Kidney capillary endothelial cell (primary cell): ENCODE results near the gene GRID1.
"Not testable (repeated sequence)": the region's sequence is repeated elsewhere in the genome, so short reads cannot be mapped to it uniquely, and the experiment has no call there.

Source experiments
- DNase-seq: peaks from one replicate; pipeline ENCODE4 v3.0.0-alpha.2; 2018; ENCODE audit warnings: low spot score

GRID1 gene

DNA sequence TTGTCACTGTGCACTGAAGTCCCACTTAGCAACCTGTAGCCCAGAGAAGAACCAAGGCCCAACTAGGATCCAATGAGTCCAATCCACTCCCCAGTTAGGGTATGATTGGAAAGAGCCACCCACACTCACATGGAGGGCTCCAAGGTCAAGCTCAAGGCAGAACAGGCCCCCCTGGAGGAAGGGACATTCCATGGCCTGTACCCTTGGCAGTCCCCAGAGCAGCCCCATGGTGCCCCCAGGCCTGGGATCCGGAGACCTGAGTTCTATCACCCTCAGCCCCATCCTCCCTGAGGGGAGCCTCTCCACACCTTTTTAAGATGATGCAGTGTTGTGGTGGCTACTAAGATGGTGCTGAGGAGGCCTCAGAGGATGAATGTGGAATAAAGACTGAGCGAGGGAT is 231.4 kb downstream of the GRID1 start:
- DNase-seq = no peak

DNA sequence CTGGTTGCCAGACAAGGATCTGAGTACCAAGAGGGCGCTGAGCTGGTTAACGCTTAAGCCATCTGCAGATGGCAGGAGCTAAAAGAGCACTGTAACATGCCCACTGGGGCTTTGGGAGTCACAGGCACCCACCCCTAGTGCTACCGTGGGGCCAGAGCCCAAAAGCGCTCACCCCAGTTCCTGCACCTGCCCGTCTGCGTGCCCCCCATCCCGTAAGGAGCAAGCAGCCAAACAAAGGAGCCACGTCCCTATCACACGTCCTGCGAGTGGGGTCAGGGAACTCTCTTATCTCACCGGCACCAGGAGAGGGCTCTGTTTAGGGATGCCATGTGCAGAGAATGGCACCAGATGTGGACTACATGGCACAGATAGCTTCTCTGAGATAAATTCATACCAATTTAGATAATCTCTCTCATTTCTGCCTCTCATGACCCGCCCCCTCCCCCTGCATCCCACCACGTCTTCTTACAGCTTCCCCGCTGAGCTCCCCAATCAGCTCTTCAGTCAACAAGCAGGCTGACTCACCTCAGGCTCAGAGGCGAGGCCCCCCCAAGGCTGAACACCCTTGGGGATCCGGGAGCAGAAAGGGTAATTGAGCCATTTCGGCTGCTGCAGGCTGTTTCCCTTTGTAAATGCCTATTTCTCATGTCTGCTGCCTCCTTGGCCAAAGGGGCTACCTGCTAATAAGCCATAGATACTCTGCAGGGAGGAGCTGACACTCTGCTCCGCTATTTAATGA is 235.7 kb downstream of the GRID1 start:
- no peak for DNase-seq

DNA sequence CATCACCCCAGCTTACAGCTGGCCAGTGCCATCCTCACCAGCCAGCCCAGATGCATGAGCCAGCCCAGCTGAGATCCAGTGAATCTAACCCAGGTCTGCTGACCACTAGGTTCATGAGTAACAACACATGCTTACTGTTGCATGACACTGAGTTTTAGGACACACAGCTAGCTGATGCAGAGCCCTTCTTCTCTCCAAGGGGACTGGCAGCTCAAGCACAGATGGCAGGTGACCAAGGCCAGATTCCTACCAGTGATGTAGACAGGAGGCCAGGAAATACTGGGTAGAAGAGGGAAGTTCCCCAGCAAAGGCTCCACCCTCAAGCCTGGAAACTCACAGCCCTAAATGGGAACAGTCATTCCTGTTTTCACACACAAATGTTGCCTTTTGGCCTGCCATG is 236.6 kb downstream of the GRID1 start:
- no peak for DNase-seq

DNA sequence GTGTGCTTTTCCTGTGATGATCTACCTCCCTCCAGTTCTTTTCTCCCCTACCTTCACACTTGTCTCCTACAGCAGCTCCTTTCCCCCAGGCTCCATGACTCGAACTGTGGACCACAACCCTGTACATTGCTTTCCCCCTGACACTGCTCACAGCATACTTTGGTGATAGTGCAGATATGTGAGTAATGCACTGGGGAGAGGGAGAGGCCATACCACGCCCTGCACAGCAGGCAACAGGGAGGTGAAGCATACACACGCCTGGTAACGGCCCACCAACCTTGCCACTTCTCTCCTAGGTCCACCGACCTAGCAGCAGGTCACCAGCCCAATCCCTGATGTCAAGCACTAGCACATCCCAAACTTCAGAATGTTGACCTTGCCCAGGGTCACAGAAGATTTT is 238.2 kb downstream of the GRID1 start:
- DNase-seq = no peak

DNA sequence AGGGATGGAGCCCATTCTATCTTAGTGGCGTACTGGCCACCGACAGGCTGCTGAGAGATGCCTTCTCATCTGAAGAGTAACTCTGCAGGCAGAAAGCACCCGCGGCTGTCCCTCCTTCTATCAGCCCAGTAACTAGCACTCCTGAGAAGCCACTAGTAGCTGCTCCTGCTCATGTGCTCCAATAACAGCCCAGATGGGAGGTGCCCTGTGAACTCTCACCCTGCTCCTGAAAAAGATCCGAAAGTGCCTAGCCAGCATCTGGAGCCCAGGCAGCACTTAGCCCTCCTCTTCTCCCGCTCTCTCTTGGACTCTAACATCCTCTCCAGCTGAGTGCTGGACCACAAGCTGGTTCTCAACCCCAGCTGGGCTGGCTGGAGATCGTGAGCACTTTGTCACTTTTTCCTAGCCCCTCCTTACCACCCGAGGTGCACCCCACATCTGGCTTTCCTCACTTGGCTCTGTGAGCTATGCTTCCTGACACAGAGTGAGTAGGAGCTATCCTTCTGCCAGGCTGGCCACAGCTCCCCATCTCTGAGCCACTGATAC is 239.2 kb downstream of the GRID1 start:
- no peak for DNase-seq

DNA sequence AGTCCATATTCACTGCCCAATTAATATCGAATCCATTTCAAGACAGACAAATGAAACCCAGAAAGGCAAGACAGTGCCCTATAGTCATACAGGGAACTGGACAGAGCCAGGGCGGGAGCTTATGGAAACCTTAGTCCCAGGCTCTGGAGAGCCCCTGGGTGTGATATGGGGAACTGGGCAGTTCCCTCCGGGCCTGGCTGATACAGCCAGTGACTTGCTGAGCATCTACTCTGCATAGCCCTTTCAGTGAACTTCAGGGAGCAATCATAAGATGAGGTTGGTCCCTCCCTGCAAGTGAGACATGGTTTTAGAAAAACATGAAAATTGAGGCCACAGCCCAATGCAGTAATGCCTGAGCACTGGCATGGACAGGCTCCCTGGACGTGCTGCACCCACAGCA is 241.9 kb downstream of the GRID1 start:
- DNase-seq = no peak

DNA sequence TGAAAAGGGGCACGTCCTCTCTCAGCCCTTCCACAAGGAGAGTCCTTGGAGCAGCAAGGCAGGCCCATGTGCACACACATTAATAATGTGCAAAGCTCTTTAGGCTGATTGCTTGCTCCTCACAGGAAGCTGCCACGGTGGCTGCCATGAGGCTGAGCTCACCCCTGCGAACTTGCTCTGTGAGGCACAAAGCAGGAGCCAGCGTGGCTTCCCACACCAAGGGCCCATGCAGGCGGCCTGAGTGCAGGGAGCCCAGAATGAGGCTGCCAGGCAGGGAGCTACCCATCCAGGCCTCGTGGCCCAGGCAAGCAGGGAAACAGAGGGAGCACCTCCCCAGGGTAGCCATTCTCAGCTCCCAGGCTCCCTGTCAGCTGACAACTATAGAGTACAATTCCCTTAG is 242.9 kb downstream of the GRID1 start:
- DNase-seq = no peak

DNA sequence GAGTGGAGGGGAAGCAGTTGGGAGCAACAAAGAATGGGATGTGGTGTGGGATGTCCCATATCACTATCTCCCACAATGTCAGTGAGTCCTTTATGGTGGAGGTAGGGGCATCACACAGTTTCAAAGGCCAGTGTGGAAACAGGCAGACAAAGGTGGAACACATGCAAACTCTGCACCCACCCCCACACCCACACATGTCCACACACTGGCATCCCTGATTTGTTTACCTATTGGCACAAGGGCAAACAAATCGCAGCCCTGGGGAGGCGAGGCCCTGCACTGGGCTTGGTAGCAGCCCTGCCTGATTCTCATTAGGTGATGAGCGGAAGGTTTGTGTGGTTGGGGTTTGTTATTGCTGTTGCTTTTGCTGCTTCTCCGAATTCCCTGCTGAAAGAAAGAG is 243.3 kb downstream of the GRID1 start:
- DNase-seq = no peak

DNA sequence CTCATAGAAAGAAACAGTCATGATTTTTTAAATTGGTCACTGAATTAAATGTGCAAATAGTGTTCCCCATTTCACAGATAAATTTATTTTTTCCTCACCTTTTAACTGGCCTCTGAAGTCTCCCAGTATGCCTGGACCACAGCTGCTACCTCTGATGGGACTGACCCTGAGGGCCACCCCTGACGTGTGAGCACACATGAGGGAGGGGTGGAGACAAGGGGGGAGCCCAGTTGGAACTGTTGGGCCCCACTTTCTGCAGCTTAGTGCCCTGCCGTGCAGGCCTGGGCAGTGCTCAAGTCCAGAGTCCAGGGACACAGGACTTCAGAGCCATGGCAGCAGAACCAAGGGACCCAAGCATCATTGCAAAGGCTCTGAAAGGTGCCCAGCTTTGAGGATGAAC is 243.9 kb downstream of the GRID1 start:
- DNase-seq = no peak

DNA sequence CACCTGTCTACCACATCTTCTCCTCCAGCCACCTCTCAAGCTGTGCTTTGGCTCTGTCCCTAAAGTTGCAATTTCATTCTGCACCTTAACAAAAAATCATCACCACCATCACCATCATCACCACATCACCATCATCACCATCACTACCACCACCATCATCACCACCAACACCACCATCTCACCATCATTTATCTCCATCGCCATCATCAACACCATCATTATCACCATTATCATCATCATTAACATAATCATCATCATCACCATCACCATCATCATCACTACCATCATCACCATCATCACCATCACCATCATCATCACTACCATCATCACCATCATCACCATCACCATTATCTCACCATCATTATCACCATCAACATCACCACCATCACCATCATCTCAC is 245.4 kb downstream of the GRID1 start:
- DNase-seq = no peak

DNA sequence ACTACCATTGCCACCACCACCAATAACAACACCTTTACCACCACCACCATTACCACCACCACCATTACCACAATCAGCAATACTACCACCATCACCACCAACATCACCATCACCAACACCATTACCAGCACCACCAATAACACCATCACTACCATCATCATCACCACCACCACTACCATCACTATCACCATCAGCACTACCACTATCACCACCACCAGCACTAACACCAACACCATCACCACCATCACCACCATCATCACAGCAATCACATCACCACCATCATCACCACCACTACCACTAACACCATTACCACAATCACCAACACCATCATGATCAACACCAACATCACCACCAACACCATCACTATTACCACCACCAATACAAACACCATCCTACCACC is 249.5 kb downstream of the GRID1 start:
- no peak for DNase-seq

DNA sequence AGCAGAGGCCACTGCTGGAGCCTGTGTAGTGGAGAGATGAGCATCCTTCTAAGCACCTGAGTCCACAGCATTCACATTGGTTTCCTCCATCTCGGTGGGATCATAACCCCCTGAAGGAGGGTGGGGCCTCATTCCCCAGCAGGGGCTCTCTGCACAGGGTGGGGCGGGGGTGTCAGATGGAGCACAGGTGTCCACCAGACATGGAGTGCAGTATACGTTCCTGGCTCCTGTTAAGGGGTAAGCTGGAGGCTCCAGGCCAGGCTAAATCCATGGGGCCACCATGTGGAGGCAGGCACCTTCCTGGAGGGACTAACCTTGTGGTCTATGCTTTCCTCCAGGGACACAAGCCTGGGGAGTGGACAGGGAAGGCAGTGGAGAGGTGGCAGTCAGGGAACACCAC is 252.6 kb downstream of the GRID1 start:
- DNase-seq = no peak

DNA sequence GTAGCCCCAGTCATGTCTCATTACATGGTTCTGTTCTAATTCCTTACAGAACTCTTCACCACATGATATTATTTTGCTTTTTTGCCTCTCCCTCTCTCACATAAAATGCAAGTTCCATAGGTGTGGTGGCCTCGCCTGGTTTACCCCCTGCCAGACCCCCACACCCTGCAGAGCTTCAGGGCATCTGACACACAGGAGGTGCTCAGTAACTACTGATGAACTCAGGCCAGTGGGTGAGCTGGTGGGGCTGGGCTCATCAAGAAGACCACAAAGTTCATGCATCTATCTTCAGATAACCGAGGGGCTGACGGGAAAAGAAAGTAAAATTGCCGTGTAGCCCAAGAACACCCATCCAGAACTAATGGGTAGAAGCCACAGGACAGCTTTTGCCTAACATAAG is 253.1 kb downstream of the GRID1 start:
- DNase-seq = no peak

DNA sequence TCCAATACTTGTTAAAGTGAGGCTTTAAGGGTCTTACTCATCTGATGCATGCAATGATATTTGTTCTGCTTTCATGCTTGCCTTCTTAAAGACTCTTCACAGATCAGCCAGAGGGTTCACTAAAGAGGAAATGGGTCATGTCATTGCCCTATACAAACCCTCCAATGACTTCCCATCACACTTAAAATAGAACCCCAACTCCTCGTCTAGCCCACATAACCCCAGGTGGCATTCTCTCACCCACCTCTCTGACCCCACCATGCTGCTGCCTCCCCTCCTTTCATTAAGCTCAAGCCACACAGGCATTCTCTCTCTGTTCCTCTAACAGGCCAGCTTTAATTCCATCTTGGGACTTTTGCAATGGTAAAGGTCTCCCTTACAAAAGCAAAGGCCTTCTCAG is 253.6 kb downstream of the GRID1 start:
- DNase-seq = no peak

DNA sequence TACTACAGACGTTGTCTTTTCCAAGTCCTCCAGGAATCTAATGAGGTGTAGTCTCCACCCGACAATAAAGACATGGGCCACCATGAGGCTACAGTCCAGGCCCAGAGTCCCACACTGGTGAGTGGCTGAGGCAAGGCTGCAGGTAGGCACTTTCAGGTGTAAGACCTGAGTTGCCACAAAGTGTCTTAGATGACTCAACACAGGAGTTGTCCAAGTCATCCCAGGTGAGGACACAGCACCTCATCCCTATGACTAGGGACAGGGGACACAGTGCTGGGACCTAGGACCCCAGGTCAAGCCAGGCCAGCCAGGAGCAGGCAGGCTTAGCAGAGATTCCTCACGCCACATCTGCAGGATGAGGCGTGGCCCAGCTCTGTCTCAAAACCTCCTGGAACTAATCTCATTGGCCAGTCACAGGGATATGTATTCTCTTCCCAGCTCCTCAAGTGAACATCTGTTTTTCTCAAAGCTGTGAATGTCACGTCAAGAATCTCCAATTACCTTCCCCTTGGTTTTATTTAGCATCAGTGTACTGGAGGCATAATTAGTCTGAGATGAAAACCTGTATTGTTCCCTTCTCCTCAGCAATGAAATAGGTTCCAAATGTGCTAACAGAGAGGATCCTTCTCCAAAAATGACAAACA is 254.6 kb downstream of the GRID1 start:
- DNase-seq = no peak

DNA sequence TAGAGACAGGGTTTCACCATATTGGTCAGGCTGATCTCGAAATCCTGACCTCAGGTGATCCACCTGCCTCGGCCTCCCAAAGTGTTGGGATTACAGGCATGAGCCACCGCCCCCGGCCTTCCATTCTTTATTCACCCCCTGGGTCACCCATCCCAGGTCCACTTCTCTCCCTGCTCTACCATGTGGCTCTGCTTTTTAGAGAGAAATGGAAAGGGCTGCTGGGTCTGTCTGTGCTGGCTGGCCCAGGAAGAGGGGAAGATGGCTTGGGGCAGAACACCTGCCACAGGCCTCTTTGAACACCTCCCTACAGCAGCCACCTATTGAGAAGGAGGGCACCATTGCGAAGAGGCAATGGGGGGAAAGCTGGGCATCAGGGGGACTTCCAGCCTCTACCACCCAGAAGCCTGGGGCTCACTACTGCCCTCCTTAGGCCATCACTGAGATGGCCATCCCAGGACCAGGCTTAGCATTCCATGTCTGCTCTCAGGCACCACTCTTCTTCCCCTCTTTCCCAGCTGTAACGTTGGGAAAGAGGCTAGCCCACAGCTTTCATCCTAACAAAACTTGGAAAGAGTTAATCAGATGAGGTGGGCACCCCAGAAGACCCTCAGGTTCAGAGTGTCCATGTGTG is 256.3 kb downstream of the GRID1 start:
- DNase-seq = no peak

DNA sequence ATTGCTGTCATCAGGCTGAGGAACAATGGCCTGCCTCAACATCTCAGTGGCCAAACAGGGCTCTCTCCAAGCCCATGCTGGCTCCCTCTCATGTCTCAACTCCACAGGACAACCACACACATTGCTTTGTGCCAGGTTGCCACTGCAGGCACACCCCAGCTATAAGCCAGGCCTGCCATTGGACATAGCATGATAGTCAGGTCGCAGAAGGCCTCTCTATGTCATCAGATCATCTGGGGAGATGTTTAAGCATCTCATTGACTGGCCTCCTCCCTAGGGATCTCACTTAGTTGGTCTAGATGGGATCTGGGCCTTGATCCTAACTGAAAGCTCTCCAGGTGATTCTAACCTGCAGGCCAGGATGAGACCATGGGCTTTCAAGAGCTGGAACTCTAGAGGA is 257.2 kb downstream of the GRID1 start:
- no peak for DNase-seq

DNA sequence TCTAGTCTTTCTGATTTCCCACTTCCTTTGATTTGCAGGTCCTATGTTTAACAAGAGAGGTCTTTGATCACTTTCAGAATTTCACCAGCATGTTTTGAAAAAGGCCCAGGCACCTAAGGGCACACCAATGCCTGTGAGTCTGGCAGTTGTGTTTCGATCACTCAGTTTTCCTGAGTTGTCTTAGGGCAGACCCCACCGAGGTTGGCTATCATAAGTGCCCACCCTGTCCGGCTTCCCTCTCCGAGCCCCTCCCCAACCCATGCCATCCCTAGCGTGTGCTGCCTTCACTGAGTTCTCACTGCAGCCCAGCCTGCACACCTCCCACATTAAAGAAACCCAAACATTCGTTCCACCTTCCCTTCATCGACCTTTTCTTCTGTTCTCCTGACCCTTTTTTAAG is 257.9 kb downstream of the GRID1 start:
- DNase-seq = no peak

DNA sequence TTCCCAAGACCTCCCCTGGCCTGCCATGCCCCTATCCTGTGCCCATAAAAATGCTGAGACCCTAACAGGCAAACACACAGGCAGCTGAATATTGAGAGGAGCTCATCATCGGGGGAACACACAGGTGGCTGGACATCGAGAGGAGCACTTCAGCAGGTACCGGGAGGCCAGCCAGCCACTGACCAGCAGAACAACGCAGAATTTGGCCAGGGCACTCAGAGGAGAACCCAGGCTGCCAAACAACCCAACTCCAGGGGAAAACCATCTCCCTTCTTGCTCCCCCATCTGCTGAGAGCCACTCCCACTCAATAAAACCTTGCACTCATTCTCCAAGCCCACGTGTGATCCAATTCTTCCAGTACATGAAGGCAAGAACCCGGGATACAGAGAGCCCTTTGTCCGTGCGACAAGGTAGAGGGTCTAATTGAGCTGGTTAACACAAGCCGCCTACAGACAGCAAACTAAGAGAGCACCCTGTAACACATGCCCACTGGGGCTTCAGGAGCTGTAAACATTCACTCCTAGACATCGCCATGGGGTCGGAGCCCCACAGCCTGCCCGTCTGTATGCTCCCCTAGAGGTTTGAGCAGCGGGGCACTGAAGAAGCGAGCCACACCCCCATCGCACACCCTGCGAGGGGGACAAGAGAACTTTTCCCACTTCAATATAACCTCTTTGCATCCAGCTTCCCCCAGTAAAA is 258.8 kb downstream of the GRID1 start:
- DNase-seq = not testable (repeated sequence)

DNA sequence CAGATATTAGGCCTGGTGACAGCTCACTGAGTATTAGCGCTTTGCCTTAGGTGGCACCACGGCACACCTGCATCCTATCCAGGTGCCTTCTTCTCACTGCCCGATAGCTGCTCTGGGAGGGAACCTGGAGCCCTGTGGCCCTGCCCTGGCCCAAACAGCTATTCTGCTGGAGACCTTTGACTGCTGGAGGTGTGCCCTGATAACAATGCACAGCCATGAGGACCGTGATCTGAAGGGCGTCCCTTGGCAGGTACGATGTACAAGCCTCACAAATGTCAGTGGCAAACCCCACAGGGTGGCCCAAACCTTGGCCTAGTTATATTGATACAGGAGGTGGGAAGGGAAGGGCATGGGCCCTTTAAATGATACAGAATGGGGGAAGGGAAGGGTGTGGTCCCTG is 259.5 kb downstream of the GRID1 start:
- DNase-seq = no peak

DNA sequence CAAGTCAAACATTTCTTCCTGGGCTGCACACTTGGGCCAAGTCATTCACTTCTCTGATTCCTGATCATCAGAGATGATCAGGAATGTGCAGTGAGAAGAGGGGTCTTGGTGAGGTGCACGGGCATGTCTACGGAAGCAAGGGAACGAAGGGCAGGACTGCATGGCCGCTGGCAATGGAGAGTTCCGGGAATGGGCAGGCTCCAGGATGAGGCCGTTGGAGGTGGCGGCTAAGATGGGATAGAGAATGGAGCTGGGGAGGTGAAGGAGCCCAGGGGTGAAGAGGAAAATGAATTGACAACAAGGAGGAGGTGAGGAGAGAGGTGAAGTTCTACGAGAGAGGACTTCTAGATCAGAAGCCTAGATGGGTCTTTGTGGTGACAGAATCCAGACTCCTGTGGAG is 260.0 kb downstream of the GRID1 start:
- DNase-seq = no peak

DNA sequence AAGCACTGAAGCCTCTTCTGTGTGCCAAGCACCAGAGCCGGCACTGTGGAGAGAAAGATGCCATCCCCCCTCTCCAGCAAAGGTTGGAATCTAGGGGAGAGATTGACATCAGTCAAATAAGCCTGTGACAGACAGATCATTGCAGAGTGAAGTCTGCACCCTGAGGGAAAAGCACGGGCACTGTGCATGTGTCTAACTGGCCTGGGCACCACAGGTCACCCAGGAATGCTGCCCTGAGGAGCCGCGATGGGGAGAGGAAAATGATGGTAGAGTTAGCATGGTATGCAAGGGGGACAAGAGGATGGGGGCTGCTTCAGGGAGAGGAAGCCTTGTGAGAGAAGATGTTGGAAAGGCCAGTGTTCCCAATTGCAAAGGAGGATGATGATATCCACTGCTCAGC is 261.0 kb downstream of the GRID1 start:
- DNase-seq = no peak

DNA sequence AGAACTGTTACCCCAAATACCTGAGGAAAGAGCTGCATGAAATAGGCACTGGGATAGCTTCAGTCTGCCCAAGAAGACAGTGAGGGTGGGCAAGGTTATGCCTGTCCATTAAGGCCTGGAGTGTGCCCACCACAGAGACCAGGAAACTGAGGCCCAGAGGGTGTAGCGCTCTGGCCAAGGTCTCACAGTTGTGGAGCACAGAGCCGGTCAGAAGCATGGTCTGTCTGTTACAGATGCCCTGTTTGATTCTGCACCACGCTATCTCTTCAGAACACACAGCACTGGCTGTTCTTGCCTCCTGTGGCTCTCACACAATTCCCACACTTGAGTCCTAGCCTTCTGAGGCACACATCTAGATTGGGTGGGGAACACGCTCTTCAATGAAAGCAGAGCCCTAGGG is 261.4 kb downstream of the GRID1 start:
- no peak for DNase-seq
